ENCODE results near the gene MED16.

DNA sequence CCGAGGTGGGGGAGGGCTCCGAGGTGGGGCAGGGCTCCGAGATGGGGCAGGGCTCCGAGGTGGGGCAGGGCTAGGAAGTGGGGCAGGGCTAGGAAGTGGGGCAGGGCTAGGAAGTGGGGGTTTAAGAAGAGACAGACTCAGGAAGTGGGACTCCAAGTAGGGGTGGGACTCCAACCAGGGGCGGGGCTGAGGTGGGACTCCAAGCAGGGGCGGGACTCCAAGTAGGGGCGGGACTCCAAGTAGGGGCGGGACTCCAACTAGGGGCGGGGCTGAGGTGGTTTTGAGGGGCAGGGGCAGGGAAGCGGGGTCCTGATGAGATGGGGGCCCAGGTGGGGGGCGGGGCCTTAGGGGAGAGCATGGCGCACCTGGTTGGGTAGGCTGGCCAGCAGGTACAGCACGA is 19.9 kb downstream of the MED16 start:
- TF ChIP-seq GABPA (IDR thresholded peaks at IDR 0.05; ENCODE audit: low read depth) (no peak), BMI1 (IDR thresholded peaks at IDR 0.05; ENCODE audit: borderline replicate concordance) (no peak), NR2C2 (IDR thresholded peaks at IDR 0.05; ENCODE audit: borderline replicate concordance, control insufficient read depth, insufficient read length, low read depth) (no peak), EZH2 (IDR thresholded peaks at IDR 0.05; ENCODE audit: borderline replicate concordance, control insufficient read depth, low read depth, low read length) (no peak), TCF7 (IDR thresholded peaks at IDR 0.05; ENCODE audit: borderline replicate concordance) (no peak), YY1 (IDR thresholded peaks at IDR 0.05; ENCODE audit: low read depth, low read length) (no peak), NR2F1 (conservative IDR thresholded peaks at IDR 0.05) (no peak)
- TF ChIP-seq, protein P1, sequence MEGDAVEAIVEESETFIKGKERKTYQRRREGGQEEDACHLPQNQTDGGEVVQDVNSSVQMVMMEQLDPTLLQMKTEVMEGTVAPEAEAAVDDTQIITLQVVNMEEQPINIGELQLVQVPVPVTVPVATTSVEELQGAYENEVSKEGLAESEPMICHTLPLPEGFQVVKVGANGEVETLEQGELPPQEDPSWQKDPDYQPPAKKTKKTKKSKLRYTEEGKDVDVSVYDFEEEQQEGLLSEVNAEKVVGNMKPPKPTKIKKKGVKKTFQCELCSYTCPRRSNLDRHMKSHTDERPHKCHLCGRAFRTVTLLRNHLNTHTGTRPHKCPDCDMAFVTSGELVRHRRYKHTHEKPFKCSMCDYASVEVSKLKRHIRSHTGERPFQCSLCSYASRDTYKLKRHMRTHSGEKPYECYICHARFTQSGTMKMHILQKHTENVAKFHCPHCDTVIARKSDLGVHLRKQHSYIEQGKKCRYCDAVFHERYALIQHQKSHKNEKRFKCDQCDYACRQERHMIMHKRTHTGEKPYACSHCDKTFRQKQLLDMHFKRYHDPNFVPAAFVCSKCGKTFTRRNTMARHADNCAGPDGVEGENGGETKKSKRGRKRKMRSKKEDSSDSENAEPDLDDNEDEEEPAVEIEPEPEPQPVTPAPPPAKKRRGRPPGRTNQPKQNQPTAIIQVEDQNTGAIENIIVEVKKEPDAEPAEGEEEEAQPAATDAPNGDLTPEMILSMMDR (IDR thresholded peaks at IDR 0.05 in 2 of 3, conservative IDR thresholded peaks at IDR 0.05 in 1 of 3; ENCODE audit: control insufficient read depth in 2 of 3, extremely low read depth in 1 of 3, insufficient read depth in 1 of 3, low read depth in 3 of 3, low read length in 3 of 3): no peak
- TF ChIP-seq, protein P2, sequence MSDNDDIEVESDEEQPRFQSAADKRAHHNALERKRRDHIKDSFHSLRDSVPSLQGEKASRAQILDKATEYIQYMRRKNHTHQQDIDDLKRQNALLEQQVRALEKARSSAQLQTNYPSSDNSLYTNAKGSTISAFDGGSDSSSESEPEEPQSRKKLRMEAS (IDR thresholded peaks at IDR 0.05; ENCODE audit: low read depth, low read length): no peak
